Measurements from ENCODE around the gene LONRF2.

- no peak for TF ChIP-seq CTCF (IDR thresholded peaks at IDR 0.05; ENCODE audit: low read depth, low read length, poor library complexity, severe bottlenecking)
- no peak for TF ChIP-seq EZH2phosphoT487 (IDR thresholded peaks at IDR 0.05; ENCODE audit: borderline replicate concordance, low read length)
Observed at GRCh38 chr2:100273387-100273786, 48.9 kb downstream of the LONRF2 start.

All from DOHH2 (cell line).